K562 (cell line): Measurements from ENCODE around the gene NCL. TPM values are rescaled to one million over a fixed set of nuclear protein-coding genes. Genes with fewer than 3 reads are reported as not detected.

ENCODE experiments used
- ATF7 ChIP-seq: fragments of 450-650 bp; IDR thresholded peaks from 2 replicates; pipeline ENCODE4 v1.7.1; 2014; ENCODE audit warnings: mild to moderate bottlenecking, moderate library complexity
- DPF2 ChIP-seq: fragments of 450-650 bp; IDR thresholded peaks from 2 replicates; pipeline ENCODE4 v1.6.1; 2016
- EHMT2 ChIP-seq: fragments of 450-650 bp; IDR thresholded peaks from 2 replicates; pipeline ENCODE4 v1.6.1; 2018; ENCODE audit warnings: antibody characterized with exemption
- FOXK1 ChIP-seq: sonication (generic); formaldehyde crosslinking; IDR thresholded peaks from 2 replicates; pipeline ENCODE4 v1.8.0; 2022; ENCODE audit warnings: missing genetic modification reagents, mild to moderate bottlenecking, borderline replicate concordance
- GATAD2B ChIP-seq: fragments of 450-650 bp; IDR thresholded peaks from 2 replicates; pipeline ENCODE4 v1.6.1; 2017; ENCODE audit warnings: mild to moderate bottlenecking, borderline replicate concordance
- HDAC8 ChIP-seq: fragments of 450-650 bp; IDR thresholded peaks from 2 replicates; pipeline ENCODE4 v1.6.1; 2016; ENCODE audit warnings: mild to moderate bottlenecking, missing genetic modification characterization, moderate library complexity, missing compliant biosample characterization
- HNRNPH1 ChIP-seq: fragments of 200-400 bp; formaldehyde crosslinking; optimal IDR thresholded peaks from 2 replicates; pipeline ENCODE3; 2017; ENCODE audit warnings: low read depth, mild to moderate bottlenecking, low read length, moderate library complexity
- LEF1 ChIP-seq: fragments of 450-650 bp; IDR thresholded peaks from 2 replicates; pipeline ENCODE4 v1.6.1; 2016; ENCODE audit warnings: mild to moderate bottlenecking
- MTF1 ChIP-seq: fragments of 250-450 bp; sonication (Bioruptor Pico); IDR thresholded peaks from 2 replicates; pipeline ENCODE4 v1.9.0; 2021; ENCODE audit warnings: moderate library complexity, mild to moderate bottlenecking, inconsistent platforms, borderline replicate concordance
- NELFE ChIP-seq: IDR thresholded peaks from 2 replicates; pipeline ENCODE4 v1.6.1; 2011; ENCODE audit warnings: mild to moderate bottlenecking; ENCODE audit not compliant: insufficient read depth, insufficient read length
- PML ChIP-seq: IDR thresholded peaks from 2 replicates; pipeline ENCODE4 v1.6.1; 2012; ENCODE audit warnings: low read length, inconsistent platforms
- RFX5 ChIP-seq: IDR thresholded peaks from 2 replicates; pipeline ENCODE4 v1.6.1; 2011; ENCODE audit warnings: low read depth, mild to moderate bottlenecking, improper control_type of control experiment, low read length
- RHOXF2B ChIP-seq: fragments of 250-450 bp; sonication (Bioruptor Pico); conservative IDR thresholded peaks from 2 replicates; pipeline ENCODE4 v1.5.1; 2021
- RUNX1 ChIP-seq: sonication (generic); IDR thresholded peaks from 2 replicates; pipeline ENCODE4 v1.6.1; 2016; ENCODE audit warnings: antibody characterized with exemption, low read depth
- SMARCB1 ChIP-seq: IDR thresholded peaks from 2 replicates; pipeline ENCODE4 v1.6.1; 2011; ENCODE audit warnings: improper control_type of control experiment, low read depth; ENCODE audit not compliant: insufficient read length
- SNRNP70 ChIP-seq: fragments of 200-400 bp; formaldehyde crosslinking; optimal IDR thresholded peaks from 2 replicates; pipeline ENCODE3; 2017; ENCODE audit warnings: low read depth, low read length
- TCFL5 ChIP-seq: fragments of 250-450 bp; sonication (Bioruptor Pico); conservative IDR thresholded peaks from 2 replicates; pipeline ENCODE4 v1.6.1; 2021; ENCODE audit warnings: mild to moderate bottlenecking, moderate library complexity, matching md5 sums
- TEAD4 ChIP-seq, 2 experiments: sonication (generic) in 1 of 2; formaldehyde crosslinking in 1 of 2; IDR thresholded peaks; 2 replicates each; pipeline versions ENCODE4 v1.6.1 to v1.8.0; 2012 to 2022; ENCODE audit warnings: borderline replicate concordance in 1 of 2, inconsistent platforms in 1 of 2, low read length in 1 of 2, mild to moderate bottlenecking in 1 of 2, missing genetic modification reagents in 1 of 2
- U2AF2 ChIP-seq: fragments of 200-400 bp; formaldehyde crosslinking; optimal IDR thresholded peaks from 2 replicates; pipeline ENCODE3; 2017; ENCODE audit warnings: low read depth, mild to moderate bottlenecking, low read length
- ZNF174 ChIP-seq: fragments of 250-450 bp; sonication (Bioruptor Pico); IDR thresholded peaks from 2 replicates; pipeline ENCODE4 v1.4.0; 2020; ENCODE audit warnings: mild to moderate bottlenecking
- ZNF184 ChIP-seq: sonication (generic); formaldehyde crosslinking; IDR thresholded peaks from 2 replicates; pipeline ENCODE4 v1.5.0; 2020; ENCODE audit warnings: missing genetic modification reagents
- ZNF212 ChIP-seq: fragments of 450-650 bp; formaldehyde crosslinking; IDR thresholded peaks from 2 replicates; pipeline ENCODE4 v1.4.0; 2020; ENCODE audit warnings: mild to moderate bottlenecking
- ZNF780A ChIP-seq: fragments of 250-450 bp; sonication (Bioruptor Pico); IDR thresholded peaks from 2 replicates; pipeline ENCODE4 v1.5.0; 2021; ENCODE audit warnings: mild to moderate bottlenecking
- ZNF785 ChIP-seq: fragments of 250-450 bp; sonication (Bioruptor Pico); IDR thresholded peaks from 2 replicates; pipeline ENCODE4 v1.4.0; 2020; ENCODE audit warnings: mild to moderate bottlenecking
- polyA plus RNA-seq, 8 experiments: library from polyadenylated mRNA; depleted of rRNA in 4 of 8; stranded (reverse) in 5 of 8; unstranded in 3 of 8; fragments of >200 nt; fragmentation: Nextera tagmentation in 2 of 8; fragmentation: Illumina TruSeq in 1 of 8; extraction: Ambion mirVana in 2 of 8; extraction: Trizol in 1 of 8; gene quantifications; 2 replicates each; pipeline versions ENCODE4 v1.2.1 to v1.2.3, GENCODE V29; 2011 to 2014; ENCODE audit warnings: inconsistent platforms in 1 of 8, missing spikeins in 1 of 8
- total RNA-seq, 7 experiments: library from RNA; depleted of rRNA in 6 of 7; stranded (reverse); fragments of >200 nt in 6 of 7; fragmentation: Illumina TruSeq in 2 of 7; extraction: Trizol in 2 of 7; gene quantifications; 2 replicates each; pipeline versions ENCODE4 v1.2.1 to v1.2.3, GENCODE V29; 2011 to 2021; ENCODE audit warnings: low replicate concordance in 1 of 7
- TF ChIP-seq, protein P1 (sequence below): sonication (generic); formaldehyde crosslinking; IDR thresholded peaks from 2 replicates; pipeline ENCODE4 v1.8.0; 2022; ENCODE audit warnings: mild to moderate bottlenecking, low read depth, missing genetic modification reagents
- TF ChIP-seq, protein P2 (sequence below): sonication (generic); formaldehyde crosslinking; IDR thresholded peaks from 2 replicates; pipeline ENCODE4 v1.9.0; 2022; ENCODE audit warnings: mild to moderate bottlenecking, missing genetic modification reagents
- TF ChIP-seq, protein P3 (sequence below), 2 experiments: IDR thresholded peaks; 2 replicates each; pipeline ENCODE4 v1.6.1; 2011; ENCODE audit warnings: borderline replicate concordance in 1 of 2, control low read depth in 1 of 2, low read depth in 1 of 2, low read length in 1 of 2, mild to moderate bottlenecking in 1 of 2, mixed read lengths in 1 of 2, moderate library complexity in 1 of 2; ENCODE audit not compliant: insufficient read depth in 1 of 2, insufficient read length in 1 of 2, poor library complexity in 1 of 2, severe bottlenecking in 1 of 2; ENCODE audit errors: extremely low read depth in 1 of 2
- TF ChIP-seq, protein P4 (sequence below): fragments of 450-650 bp; IDR thresholded peaks from one replicate; pipeline ENCODE4 v1.6.1; 2018; ENCODE audit warnings: mild to moderate bottlenecking, moderate library complexity; ENCODE audit not compliant: partially characterized antibody

NCL gene
- total and polyA plus RNA-seq, 9 of the 15 experiments (the other 6 are each of a cell fraction or from before 2014, with no cell fraction given): 80.9 to 732 (median 361) TPM

DNA sequence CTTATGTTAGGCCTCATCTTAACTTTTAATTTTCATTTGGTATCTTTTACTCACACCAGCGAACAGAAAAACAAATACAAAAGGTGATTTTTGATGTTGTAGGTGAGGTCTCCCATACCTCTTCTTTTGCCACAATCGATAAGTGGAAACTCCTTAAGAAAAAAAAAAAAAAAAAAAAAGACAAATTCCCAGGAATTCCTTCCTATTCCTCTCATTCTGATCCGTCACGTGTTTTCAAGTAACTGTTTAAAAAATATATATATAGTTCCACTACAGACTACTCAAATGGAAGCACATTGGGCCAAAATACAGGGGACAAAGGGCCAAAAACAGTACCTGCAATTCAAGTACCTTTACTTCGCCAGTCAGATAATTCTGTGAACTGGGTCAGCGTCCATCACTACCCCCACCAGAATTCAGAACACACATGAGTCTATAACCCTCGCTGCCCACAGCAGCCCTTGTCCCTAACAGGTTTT lies 49.5 kb upstream of the NCL start (continued):
- no peak for TF ChIP-seq SMARCB1
- TF ChIP-seq ATF7: no peak
- TF ChIP-seq, protein P1, sequence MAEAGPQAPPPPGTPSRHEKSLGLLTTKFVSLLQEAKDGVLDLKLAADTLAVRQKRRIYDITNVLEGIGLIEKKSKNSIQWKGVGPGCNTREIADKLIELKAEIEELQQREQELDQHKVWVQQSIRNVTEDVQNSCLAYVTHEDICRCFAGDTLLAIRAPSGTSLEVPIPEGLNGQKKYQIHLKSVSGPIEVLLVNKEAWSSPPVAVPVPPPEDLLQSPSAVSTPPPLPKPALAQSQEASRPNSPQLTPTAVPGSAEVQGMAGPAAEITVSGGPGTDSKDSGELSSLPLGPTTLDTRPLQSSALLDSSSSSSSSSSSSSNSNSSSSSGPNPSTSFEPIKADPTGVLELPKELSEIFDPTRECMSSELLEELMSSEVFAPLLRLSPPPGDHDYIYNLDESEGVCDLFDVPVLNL (CRISPR knock-in tag): no peak
- 0 out of 2 replicates have a peak, but pooled peaks have one; percentile 24 for TF ChIP-seq GATAD2B
- TF ChIP-seq EHMT2: no peak
- TF ChIP-seq, protein P2, sequence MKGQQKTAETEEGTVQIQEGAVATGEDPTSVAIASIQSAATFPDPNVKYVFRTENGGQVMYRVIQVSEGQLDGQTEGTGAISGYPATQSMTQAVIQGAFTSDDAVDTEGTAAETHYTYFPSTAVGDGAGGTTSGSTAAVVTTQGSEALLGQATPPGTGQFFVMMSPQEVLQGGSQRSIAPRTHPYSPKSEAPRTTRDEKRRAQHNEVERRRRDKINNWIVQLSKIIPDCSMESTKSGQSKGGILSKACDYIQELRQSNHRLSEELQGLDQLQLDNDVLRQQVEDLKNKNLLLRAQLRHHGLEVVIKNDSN: no peak
- no peak for TF ChIP-seq ZNF184 (CRISPR knock-in tag)
- no peak for TF ChIP-seq RFX5
- no peak for TF ChIP-seq FOXK1 (CRISPR knock-in tag)
- TF ChIP-seq HNRNPH1: no peak
- TF ChIP-seq, protein P3, sequence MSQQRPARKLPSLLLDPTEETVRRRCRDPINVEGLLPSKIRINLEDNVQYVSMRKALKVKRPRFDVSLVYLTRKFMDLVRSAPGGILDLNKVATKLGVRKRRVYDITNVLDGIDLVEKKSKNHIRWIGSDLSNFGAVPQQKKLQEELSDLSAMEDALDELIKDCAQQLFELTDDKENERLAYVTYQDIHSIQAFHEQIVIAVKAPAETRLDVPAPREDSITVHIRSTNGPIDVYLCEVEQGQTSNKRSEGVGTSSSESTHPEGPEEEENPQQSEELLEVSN (IDR thresholded peaks at IDR 0.05; ENCODE audit: borderline replicate concordance in 1 of 2, extremely low read depth in 1 of 2, insufficient read depth in 1 of 2, insufficient read length in 1 of 2, low read depth in 1 of 2, low read length in 1 of 2, poor library complexity in 1 of 2, severe bottlenecking in 1 of 2): no peak
- no peak for TF ChIP-seq TCFL5
- no peak for TF ChIP-seq MTF1 (CRISPR knock-in tag)
- TF ChIP-seq ZNF785 (CRISPR knock-in tag): no peak
- TF ChIP-seq ZNF174: no peak
- TF ChIP-seq U2AF2: no peak
- TF ChIP-seq DPF2: peak; percentile 43; the same call in 1 of the 2 replicates
- TF ChIP-seq TEAD4 (IDR thresholded peaks at IDR 0.05; ENCODE audit: low read length): no peak
- TF ChIP-seq TEAD4 (CRISPR knock-in tag; IDR thresholded peaks at IDR 0.05; ENCODE audit: borderline replicate concordance): no peak
- TF ChIP-seq, protein P4, sequence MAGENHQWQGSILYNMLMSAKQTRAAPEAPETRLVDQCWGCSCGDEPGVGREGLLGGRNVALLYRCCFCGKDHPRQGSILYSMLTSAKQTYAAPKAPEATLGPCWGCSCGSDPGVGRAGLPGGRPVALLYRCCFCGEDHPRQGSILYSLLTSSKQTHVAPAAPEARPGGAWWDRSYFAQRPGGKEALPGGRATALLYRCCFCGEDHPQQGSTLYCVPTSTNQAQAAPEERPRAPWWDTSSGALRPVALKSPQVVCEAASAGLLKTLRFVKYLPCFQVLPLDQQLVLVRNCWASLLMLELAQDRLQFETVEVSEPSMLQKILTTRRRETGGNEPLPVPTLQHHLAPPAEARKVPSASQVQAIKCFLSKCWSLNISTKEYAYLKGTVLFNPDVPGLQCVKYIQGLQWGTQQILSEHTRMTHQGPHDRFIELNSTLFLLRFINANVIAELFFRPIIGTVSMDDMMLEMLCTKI: no peak
- no peak for TF ChIP-seq SNRNP70
- 0 out of 2 replicates have a peak, but pooled peaks have one; percentile 13 for TF ChIP-seq RHOXF2B (CRISPR knock-in tag)
- TF ChIP-seq ZNF780A (CRISPR knock-in tag): no peak
- no peak for TF ChIP-seq NELFE
- no peak for TF ChIP-seq PML
- TF ChIP-seq RUNX1: no peak
- TF ChIP-seq HDAC8 (tag): no peak
- no peak for TF ChIP-seq LEF1
- TF ChIP-seq ZNF212 (CRISPR knock-in tag): no peak
